Measurements from ENCODE around the gene PTPRM. TPM values are rescaled to one million over a fixed set of nuclear protein-coding genes. Genes with fewer than 3 reads are reported as not detected.

The PTPRM gene
- total RNA-seq, 1 experiment from 2014 or later, result 42.3 TPM

DNA sequence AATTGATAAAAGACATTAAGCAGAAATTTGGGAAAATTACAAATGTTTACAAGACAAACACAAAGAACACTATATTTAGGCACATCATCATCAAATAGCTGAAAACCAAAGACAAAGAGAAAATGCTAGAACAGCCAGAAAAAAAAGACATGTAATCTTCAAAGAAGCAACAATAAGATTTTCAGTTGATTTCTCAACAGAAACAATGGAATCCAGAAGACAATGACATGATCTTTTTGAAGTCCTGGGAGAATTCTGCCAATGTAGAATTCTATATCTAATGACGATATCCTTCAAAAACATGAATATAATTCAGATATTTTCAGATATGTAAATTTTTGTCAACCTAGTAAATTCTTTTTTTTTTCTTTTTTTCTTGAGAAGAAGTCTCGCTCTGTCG is 179.0 kb downstream of the PTPRM start:
- TF ChIP-seq, protein P1, sequence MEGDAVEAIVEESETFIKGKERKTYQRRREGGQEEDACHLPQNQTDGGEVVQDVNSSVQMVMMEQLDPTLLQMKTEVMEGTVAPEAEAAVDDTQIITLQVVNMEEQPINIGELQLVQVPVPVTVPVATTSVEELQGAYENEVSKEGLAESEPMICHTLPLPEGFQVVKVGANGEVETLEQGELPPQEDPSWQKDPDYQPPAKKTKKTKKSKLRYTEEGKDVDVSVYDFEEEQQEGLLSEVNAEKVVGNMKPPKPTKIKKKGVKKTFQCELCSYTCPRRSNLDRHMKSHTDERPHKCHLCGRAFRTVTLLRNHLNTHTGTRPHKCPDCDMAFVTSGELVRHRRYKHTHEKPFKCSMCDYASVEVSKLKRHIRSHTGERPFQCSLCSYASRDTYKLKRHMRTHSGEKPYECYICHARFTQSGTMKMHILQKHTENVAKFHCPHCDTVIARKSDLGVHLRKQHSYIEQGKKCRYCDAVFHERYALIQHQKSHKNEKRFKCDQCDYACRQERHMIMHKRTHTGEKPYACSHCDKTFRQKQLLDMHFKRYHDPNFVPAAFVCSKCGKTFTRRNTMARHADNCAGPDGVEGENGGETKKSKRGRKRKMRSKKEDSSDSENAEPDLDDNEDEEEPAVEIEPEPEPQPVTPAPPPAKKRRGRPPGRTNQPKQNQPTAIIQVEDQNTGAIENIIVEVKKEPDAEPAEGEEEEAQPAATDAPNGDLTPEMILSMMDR (IDR thresholded peaks at IDR 0.05; ENCODE audit: unreplicated experiment), result no peak
- Mint-ChIP-seq H3K9me3 (ENCODE audit: low read depth, unreplicated experiment) (peaks cover 12% of the 10 kb centered on the region), H3K27ac (ENCODE audit: unreplicated experiment) (no peak overlapping the region), H3K4me1 (ENCODE audit: low read depth, unreplicated experiment) (no peaks in the 10 kb centered on the region), H3K36me3 (ENCODE audit: insufficient read depth, unreplicated experiment) (no peaks in the 10 kb centered on the region), H3K27me3 (ENCODE audit: unreplicated experiment) (no peaks in the 10 kb centered on the region), H3K4me3 (ENCODE audit: low read depth, unreplicated experiment) (no peak overlapping the region)
- intact Hi-C loops (cut with micrococcal nuclease; ENCODE audit: unreplicated experiment), result no loop called here
- CTCF ChIA-PET, result no interaction called here
- no TSS peak for BruUV-seq (replicated peaks)
- no peak for DNase-seq

DNA sequence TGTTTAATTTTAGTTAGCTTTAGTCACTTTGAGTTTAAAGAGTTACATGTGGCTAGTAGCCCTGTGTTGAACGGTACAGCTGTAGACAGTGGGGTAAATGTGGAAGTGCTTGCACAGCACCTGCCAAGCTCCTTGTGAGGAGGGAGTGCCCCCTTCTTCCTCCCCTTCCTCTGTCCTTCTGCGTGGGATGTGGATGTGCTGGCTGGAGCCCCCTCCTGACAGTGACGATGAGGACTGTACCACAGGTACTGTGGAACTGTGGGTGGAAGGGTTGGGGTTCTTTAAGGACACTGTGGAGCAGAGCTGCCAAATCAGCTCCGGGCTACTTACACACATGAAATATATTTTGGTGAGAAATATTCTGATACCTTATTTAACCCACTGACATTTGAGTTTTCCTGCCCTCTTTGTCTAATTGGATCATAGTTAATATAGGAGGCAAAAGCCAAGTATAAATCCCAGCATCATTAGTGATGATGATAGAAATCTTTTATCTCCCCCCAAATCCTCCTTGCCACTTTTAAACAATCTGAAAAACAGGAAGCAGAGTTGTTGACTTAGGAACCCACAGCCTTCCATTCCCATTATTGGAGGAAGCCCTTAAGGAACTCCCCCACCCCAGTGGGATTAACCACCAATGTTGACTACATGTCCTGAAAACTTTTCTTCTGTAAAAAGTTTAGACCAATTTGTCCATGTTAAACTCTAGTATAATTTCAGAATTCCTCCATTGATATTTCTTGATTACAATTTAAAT is 181.3 kb downstream of the PTPRM start:
- TF ChIP-seq, protein P1 (IDR thresholded peaks at IDR 0.05; ENCODE audit: unreplicated experiment), result no peak
- no peaks in the 10 kb centered on the region for H3K27me3 Mint-ChIP-seq (ENCODE audit: unreplicated experiment)
- no peak for DNase-seq
- intact Hi-C loops (cut with micrococcal nuclease; ENCODE audit: unreplicated experiment), result no loop called here
- H3K36me3 Mint-ChIP-seq (ENCODE audit: insufficient read depth, unreplicated experiment), result no peaks in the 10 kb centered on the region
- no peak overlapping the region for H3K4me3 Mint-ChIP-seq (ENCODE audit: low read depth, unreplicated experiment)
- H3K27ac Mint-ChIP-seq (ENCODE audit: unreplicated experiment), result no peak overlapping the region
- BruUV-seq (replicated peaks), result no TSS peak
- peaks cover 12% of the 10 kb centered on the region for H3K9me3 Mint-ChIP-seq (ENCODE audit: low read depth, unreplicated experiment)
- no peaks in the 10 kb centered on the region for H3K4me1 Mint-ChIP-seq (ENCODE audit: low read depth, unreplicated experiment)
- CTCF ChIA-PET, result no interaction called here

DNA sequence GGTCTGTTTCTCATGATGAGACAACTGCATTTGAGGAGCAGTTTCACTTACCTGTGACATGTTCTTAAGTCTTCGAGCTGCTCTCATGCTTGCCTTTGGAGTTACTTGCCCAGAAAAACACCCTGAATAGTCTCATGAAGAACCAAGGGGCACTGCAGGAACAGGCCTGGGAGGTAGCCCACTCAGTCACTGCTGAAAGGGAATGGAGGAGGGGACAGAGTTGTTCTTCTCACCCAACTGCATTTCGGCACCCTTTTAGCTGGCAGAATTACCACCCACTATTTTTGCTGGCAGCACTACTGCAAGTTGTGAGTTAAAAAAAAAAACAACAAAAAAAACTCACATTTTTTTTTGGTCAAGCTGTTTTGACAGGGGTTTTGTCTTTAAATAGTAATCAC is 181.9 kb downstream of the PTPRM start:
- Mint-ChIP-seq H3K27ac (ENCODE audit: unreplicated experiment) (no peak overlapping the region), H3K4me3 (ENCODE audit: low read depth, unreplicated experiment) (no peak overlapping the region), H3K9me3 (ENCODE audit: low read depth, unreplicated experiment) (peaks cover 12% of the 10 kb centered on the region), H3K36me3 (ENCODE audit: insufficient read depth, unreplicated experiment) (no peaks in the 10 kb centered on the region), H3K27me3 (ENCODE audit: unreplicated experiment) (no peaks in the 10 kb centered on the region), H3K4me1 (ENCODE audit: low read depth, unreplicated experiment) (peaks cover 3% of the 10 kb centered on the region)
- TF ChIP-seq, protein P1 (IDR thresholded peaks at IDR 0.05; ENCODE audit: unreplicated experiment), result no peak
- CTCF ChIA-PET, result interaction anchor here (0.6 kb wide), 1 partner anchor 76 kb away, joined by 5 read pairs; no protein-coding TSS in a partner anchor
- intact Hi-C loops (cut with micrococcal nuclease; ENCODE audit: unreplicated experiment), result no loop called here
- no peak for DNase-seq
- BruUV-seq (replicated peaks), result no TSS peak

DNA sequence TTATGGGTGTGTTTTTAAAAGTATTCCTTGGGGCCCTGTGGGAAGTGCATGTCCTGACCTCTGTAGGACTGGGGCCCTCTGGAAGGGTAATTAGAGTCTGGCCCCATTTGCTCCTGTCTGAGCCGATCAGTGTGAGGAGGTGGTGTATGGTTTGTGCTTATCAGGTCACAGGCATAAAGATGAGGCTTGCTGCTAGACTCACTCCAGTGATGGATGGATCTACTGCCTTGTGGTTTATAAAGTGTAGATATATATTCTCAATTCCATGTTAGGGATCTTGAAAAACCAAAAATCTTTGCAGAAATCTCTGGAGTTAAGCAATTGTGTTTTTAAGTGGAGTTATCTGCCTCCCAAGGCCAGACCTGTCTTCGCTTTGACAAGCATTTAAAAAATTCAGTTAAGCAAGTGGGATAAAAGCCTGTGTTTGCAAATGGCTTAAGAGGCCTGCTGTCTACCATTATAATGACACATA is 182.4 kb downstream of the PTPRM start:
- no TSS peak for BruUV-seq (replicated peaks)
- no peak for DNase-seq
- H3K9me3 Mint-ChIP-seq (ENCODE audit: low read depth, unreplicated experiment), result peaks cover 10% of the 10 kb centered on the region
- intact Hi-C loops (cut with micrococcal nuclease; ENCODE audit: unreplicated experiment), result no loop called here
- no peak overlapping the region for H3K27ac Mint-ChIP-seq (ENCODE audit: unreplicated experiment)
- CTCF ChIA-PET, result interaction anchor here (0.6 kb wide), 1 partner anchor 76 kb away, joined by 5 read pairs; no protein-coding TSS in a partner anchor
- TF ChIP-seq, protein P1 (IDR thresholded peaks at IDR 0.05; ENCODE audit: unreplicated experiment), result no peak
- H3K36me3 Mint-ChIP-seq (ENCODE audit: insufficient read depth, unreplicated experiment), result no peaks in the 10 kb centered on the region
- no peaks in the 10 kb centered on the region for H3K27me3 Mint-ChIP-seq (ENCODE audit: unreplicated experiment)
- peaks cover 8% of the 10 kb centered on the region for H3K4me1 Mint-ChIP-seq (ENCODE audit: low read depth, unreplicated experiment)
- H3K4me3 Mint-ChIP-seq (ENCODE audit: low read depth, unreplicated experiment), result no peak overlapping the region

Data from Calu3 (cell line).